GM13976 (cell line): Measurements from ENCODE around the gene PRR36.

Experiments
- DNase-seq: peaks from one replicate; pipeline ENCODE4 v3.0.0; 2012; ENCODE audit warnings: low spot score
- in situ Hi-C: fragments of 300-500 bp; cut with MboI; formaldehyde crosslinking; loops from one replicate; pipeline ENCODE4 v1.12.0; 2022; ENCODE audit warnings: low sequenced_read_pairs, mixed read lengths, inconsistent platforms; ENCODE audit not compliant: unreplicated experiment
- TF ChIP-seq, protein P1 (sequence below): IDR thresholded peaks from 2 replicates; pipeline ENCODE4 v1.5.1; 2012; ENCODE audit warnings: borderline replicate concordance, mild to moderate bottlenecking; ENCODE audit not compliant: insufficient read depth; ENCODE audit errors: extremely low read depth, missing control alignments, control extremely low read depth

PRR36 gene

DNA sequence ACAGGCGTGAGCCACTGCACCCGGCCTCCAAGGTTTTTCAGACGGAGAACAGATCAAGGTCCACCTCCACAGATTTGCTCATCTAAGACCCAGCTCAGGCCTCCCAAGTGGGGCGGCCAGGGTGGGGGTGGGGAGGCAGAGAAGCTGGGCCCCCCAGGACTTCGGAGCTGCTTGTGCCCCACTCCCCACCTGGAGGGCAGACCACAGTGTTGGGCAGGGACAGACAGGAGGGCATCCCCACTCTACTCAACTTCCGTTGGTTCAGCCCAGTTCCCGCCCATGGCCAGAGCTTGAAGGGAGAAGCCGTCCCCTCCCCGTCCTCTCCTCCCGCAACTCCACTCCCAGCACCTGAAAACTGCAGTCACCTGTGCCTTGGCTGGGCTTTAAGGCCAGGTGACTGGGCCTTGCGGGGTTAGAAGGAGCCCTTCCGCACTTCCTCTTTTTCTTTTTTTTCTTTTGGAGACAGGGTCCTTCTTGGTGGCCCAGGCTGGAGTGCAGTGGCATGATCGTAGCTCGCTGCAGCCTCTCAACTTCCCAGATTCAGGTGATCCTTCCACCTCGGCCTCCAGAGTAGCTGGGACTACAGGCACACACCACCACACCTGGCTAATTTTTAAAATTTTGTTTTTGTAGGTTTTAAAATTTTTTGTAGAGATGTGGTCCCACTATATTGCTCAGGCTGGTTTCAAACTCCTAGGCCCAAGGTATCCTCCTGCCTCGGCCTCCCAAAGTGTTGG, 13.4 kb upstream of the PRR36 start:
- TF ChIP-seq, protein P1, sequence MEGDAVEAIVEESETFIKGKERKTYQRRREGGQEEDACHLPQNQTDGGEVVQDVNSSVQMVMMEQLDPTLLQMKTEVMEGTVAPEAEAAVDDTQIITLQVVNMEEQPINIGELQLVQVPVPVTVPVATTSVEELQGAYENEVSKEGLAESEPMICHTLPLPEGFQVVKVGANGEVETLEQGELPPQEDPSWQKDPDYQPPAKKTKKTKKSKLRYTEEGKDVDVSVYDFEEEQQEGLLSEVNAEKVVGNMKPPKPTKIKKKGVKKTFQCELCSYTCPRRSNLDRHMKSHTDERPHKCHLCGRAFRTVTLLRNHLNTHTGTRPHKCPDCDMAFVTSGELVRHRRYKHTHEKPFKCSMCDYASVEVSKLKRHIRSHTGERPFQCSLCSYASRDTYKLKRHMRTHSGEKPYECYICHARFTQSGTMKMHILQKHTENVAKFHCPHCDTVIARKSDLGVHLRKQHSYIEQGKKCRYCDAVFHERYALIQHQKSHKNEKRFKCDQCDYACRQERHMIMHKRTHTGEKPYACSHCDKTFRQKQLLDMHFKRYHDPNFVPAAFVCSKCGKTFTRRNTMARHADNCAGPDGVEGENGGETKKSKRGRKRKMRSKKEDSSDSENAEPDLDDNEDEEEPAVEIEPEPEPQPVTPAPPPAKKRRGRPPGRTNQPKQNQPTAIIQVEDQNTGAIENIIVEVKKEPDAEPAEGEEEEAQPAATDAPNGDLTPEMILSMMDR, result no peak
- no peak for DNase-seq
- in situ Hi-C loops, result no loop called here

DNA sequence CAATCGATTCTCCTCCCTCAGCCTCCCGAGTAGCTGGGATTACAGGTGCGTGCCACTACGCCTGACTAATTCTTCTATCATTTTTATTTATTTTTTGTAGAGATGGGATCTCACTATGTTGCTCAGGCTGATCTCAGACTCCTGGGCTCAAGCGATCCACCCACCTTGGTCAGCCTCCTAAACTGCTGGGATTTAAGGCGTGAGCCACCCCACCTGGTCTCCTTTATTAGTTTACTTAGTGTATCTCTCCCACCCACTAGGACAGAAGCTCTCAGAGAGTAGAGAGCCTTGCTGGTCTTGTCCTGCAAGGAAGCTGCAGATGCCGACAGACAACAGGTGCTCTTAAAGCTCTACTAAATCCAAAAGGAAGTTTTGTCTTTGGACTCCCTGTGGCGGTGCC, 11.6 kb upstream of the PRR36 start:
- TF ChIP-seq, protein P1, result no peak
- DNase-seq, result no peak
- in situ Hi-C loops, result no loop called here

DNA sequence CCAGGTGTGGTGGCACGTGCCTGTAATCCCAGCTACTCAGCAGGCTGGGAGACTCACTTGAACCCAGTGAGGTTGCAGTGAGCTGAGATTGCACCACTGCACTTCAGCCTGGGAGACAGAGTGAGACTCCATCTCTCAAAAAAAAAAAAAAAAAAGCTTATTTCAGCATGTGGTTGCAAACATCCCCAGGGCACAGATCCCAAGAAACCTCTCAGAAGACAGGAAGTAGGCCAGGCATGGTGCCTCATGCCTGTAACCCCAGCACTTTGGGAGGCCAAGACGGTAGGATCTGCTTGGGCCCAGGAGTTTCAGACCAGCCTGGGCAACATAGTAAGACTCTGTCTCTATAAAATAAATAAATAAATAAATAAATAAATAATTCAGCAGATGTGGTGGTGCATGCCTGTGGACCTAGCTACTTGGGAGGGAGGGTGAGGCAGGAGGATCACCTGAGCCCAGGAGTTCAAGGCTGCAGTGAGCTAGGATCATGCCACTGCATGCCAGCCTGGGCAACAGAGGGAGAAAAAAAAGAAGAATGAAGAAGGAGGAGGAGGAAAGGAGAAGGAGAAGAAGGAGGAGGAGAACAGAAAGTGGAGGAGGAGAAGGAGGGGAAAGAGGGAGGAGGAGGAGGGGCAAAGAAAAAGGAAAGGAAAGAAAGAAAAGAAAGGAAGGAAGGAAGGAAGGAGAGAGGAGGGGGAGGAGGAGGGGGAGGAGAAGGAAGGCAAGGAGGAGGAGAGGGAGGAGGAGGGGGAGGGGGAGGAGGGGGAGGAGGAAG, 9.8 kb upstream of the PRR36 start:
- in situ Hi-C loops, result no loop called here
- DNase-seq, result no peak
- TF ChIP-seq, protein P1, result no peak

DNA sequence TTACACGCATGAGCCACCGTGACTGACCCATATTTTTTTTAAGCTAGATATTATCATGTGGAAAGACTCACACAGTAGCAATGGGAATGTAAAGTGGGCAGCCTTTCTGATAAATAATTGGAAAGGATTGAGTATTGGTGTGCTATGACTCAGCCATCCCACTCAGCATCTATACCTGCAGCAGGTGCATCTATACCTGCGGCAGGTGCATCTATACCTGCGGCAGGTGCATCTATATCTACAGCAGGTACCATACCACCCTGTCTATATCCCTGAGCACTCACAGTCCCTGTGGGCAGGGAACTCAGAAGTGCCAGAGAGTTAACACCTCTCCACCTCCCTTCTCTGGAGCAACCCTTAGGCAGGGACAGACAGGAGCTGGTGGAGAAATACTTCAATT, 8.9 kb upstream of the PRR36 start:
- DNase-seq, result no peak
- TF ChIP-seq, protein P1, result no peak
- in situ Hi-C loops, result no loop called here

DNA sequence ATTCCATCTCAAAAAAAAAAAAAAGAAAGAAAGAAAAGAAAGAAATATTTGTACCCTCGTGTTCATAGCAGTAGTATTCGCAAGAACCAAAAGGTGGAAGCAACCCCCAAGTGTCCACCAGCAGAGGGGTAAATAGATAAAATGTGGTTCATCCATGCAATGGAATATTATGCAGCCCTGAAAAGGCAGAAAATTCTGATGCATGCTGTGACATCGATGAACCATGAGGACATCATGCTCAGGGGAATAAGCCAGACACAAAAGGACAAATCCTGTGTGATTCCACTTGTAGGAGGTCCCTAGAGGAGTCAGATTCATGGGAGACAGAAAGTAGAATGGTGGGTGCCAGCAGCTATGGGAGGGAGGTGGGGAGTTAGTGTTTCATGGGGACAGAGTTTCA, 7.7 kb upstream of the PRR36 start:
- DNase-seq, result no peak
- in situ Hi-C loops, result no loop called here
- TF ChIP-seq, protein P1, result no peak

DNA sequence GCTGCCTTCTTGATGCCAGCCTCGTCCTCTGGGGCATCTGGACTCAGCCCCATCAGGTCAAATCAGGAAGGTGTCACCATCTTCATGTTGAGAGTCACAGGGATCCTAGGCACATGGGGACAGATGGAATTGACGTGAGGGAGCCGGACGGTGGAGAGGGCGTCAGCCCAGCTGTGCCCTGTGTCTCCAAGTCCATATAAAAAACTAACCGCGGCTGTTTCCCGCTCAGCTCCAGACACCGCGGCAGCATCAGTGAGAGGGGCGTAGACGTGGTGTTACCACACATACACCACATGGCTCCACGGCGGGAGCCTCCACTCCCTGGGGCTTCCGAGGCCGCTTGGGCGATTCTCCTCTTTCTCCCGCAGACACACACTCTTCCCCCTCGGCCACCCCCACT, 5.6 kb upstream of the PRR36 start:
- DNase-seq, result no peak
- TF ChIP-seq, protein P1, result no peak
- in situ Hi-C loops, result no loop called here
